ENCODE data around the gene ABHD4. TPM values are rescaled to one million over a fixed set of nuclear protein-coding genes. Genes with fewer than 3 reads are reported as not detected.

Gene ABHD4
- total and polyA plus RNA-seq, 10 of the 15 experiments (the other 5 are each of a cell fraction or from before 2014, with no cell fraction given): 5.4 to 28.7 (median 10.8) TPM

- TF ChIP-seq USF2 (IDR thresholded peaks at IDR 0.05; ENCODE audit: borderline replicate concordance, low read depth, low read length): no peak
- no peak for TF ChIP-seq RELB (IDR thresholded peaks at IDR 0.05; ENCODE audit: low read depth)
- no peak for TF ChIP-seq NFIC (IDR thresholded peaks at IDR 0.05; ENCODE audit: low read depth, low read length)
- no peak for TF ChIP-seq ETV6 (conservative IDR thresholded peaks at IDR 0.05 in 1 of 2, IDR thresholded peaks at IDR 0.05 in 1 of 2; ENCODE audit: borderline replicate concordance in 1 of 2, low read depth in 1 of 2)
- no peak for TF ChIP-seq CEBPB (IDR thresholded peaks at IDR 0.05; ENCODE audit: borderline replicate concordance in 1 of 2, low read depth in 2 of 2, low read length in 2 of 2)
- TF ChIP-seq NRF1 (conservative IDR thresholded peaks at IDR 0.05; ENCODE audit: low read depth, low read length): no peak
- TF ChIP-seq NFYB (IDR thresholded peaks at IDR 0.05; ENCODE audit: insufficient read depth, low read depth, low read length): no peak
- no peak for TF ChIP-seq MEF2A (IDR thresholded peaks at IDR 0.05; ENCODE audit: insufficient read depth, low read depth, low read length)
- no peak for TF ChIP-seq TBL1XR1 (IDR thresholded peaks at IDR 0.05; ENCODE audit: low read depth, low read length)
- intact Hi-C loops (cut with micrococcal nuclease; ENCODE audit: unreplicated experiment): no loop called here
- ChIA-PET POLR2A (interaction anchor here (0.5 to 6.0 kb wide), 7 partner anchors 12 to 493 kb away, joined by 3 to 91 read pairs (median 4); partner anchors contain the start of genes DAD1, OXA1L and PRMT5), SMC1A (ENCODE audit: uncharacterized antibody, unreplicated experiment) (interaction anchor here (0.6 to 7.4 kb wide), 18 partner anchors 12 to 408 kb away, joined by 3 to 72 read pairs (median 4); partner anchors contain the start of genes DAD1 and OR6J1), RAD21 (ENCODE audit: unreplicated experiment) (interaction anchor here (0.9 to 5.7 kb wide), 17 partner anchors 10 to 471 kb away, joined by 3 to 53 read pairs (median 4); partner anchors contain the start of genes DAD1, LRP10 and OXA1L), CTCF (interaction anchor here (0.6 to 5.5 kb wide), 17 partner anchors 8 to 288 kb away, joined by 3 to 58 read pairs (median 3); partner anchors contain the start of genes DAD1 and OXA1L)
- Histone ChIP-seq H3K27ac (ENCODE audit: control insufficient read depth, insufficient read depth) (peak overlapping the region; percentile 45; the same call in 1 of the 2 replicates), H2AFZ (ENCODE audit: control insufficient read depth, low read depth, low read length) (no peak overlapping the region), H4K20me1 (ENCODE audit: control insufficient read depth, insufficient read depth) (no peaks in the 10 kb centered on the region), H3K4me2 (ENCODE audit: control insufficient read depth, insufficient read depth) (peak overlapping the region; percentile 98), H3K9ac (ENCODE audit: control insufficient read depth, insufficient read depth, low read length) (peak overlapping the region; percentile 77), H3K4me1 (ENCODE audit: control insufficient read depth, insufficient read depth, low read length) (peaks cover 19% of the 10 kb centered on the region), H3K36me3 (ENCODE audit: control insufficient read depth in 2 of 2, insufficient read depth in 2 of 2, low read length in 1 of 2) (peaks cover 0 to 2% of the 10 kb centered on the region in 2 experiments; a peak in 2 of 4 replicates), H3K4me3 (peak overlapping the region; percentile 94), H3K79me2 (ENCODE audit: control insufficient read depth, insufficient read depth, low read length) (no peaks in the 10 kb centered on the region), H3K27me3 (replicated peaks in 1 of 2; ENCODE audit: control insufficient read depth in 2 of 2, insufficient read depth in 2 of 2, low read length in 1 of 2) (no peaks in the 10 kb centered on the region), H3K9me3 (replicated peaks; ENCODE audit: control insufficient read depth, insufficient read depth, low read length) (no peaks in the 10 kb centered on the region)
- WGBS (ENCODE audit: insufficient coverage, insufficient replicate concordance, low lambda C conversion rate, missing lambda C conversion rate): 37% methylated on average over 3 of the region's 3 CpGs
- no peak for DNase-seq (ENCODE audit: low read depth, low spot score)
- in situ Hi-C loops (cut with MboI): no loop called here
- no peak for FAIRE-seq
- no TSS peak for BruUV-seq (replicated peaks)
- ATAC-seq: no peak
Measured at GRCh38 chr14:22599349-22599748, 1.2 kb downstream of the ABHD4 start.
